GM12878 (cell line): ENCODE measurements around the gene SLC6A12. TPM values are rescaled to one million over a fixed set of nuclear protein-coding genes. Genes with fewer than 3 reads are reported as not detected.

Experiments used
- ATAC-seq: fragments of 200-7000 bp; cut with Tn5 transposase; 3 replicates; pipeline ENCODE4 v1.9.1; 2020; ENCODE audit warnings: mild to moderate bottlenecking, moderate library complexity
- BruUV-seq: library from RNA; stranded (reverse); fragments of 400-500 nt; replicated peaks from 2 replicates; lab custom pipeline; 2021; lab: Mats Ljungman, UMichigan
- CTCF ChIA-PET: fragments of 300-600 bp; sonication (Branson Sonifier 250); formaldehyde crosslinking; extraction: SDS; loops from one replicate; lab custom pipeline; 2021; ENCODE audit warnings: inconsistent platforms; lab: Yijun Ruan, JAX
- POLR2A ChIA-PET: fragments of 350-600 bp; formaldehyde crosslinking; extraction: SDS; loops from one replicate; lab custom pipeline; 2021; ENCODE audit warnings: inconsistent platforms; lab: Charles Lee
- RAD21 ChIA-PET: fragments of 300-600 bp; sonication (Branson Sonifier 250); formaldehyde crosslinking; loops from one replicate; lab custom pipeline; 2023; ENCODE audit warnings: antibody characterized with exemption; ENCODE audit not compliant: unreplicated experiment; lab: Charles Lee
- SMC1A ChIA-PET: fragments of 300-600 bp; sonication (Branson Sonifier 250); formaldehyde crosslinking; loops from one replicate; lab custom pipeline; 2023; ENCODE audit not compliant: unreplicated experiment, uncharacterized antibody; lab: Charles Lee
- DNase-seq: peaks from one replicate; pipeline ENCODE4 v3.0.0-alpha.2; 2011; ENCODE audit warnings: low read depth, low spot score
- FAIRE-seq: peaks from 3 replicates; lab custom pipeline; 2011; peaks lifted over from hg19 to GRCh38; lab: Jason Lieb, UNC
- H2AFZ ChIP-seq: 2 replicates; pipeline ENCODE4 v1.6.0; 2011; ENCODE audit warnings: low read depth, low read length, control low read depth; ENCODE audit not compliant: control insufficient read depth
- H3K27ac ChIP-seq: 2 replicates; pipeline ENCODE4 v1.5.1; 2011; ENCODE audit warnings: control low read depth; ENCODE audit not compliant: control insufficient read depth, insufficient read depth
- H3K27me3 ChIP-seq, 2 experiments: replicated peaks in 1 of 2; 2 replicates each; pipeline versions ENCODE4 v1.6.0 to v1.6.1; 2011; ENCODE audit warnings: low read length in 1 of 2; ENCODE audit not compliant: control insufficient read depth in 2 of 2, insufficient read depth in 2 of 2
- H3K36me3 ChIP-seq, 2 experiments: 2 replicates each; pipeline ENCODE4 v1.5.1; 2011; ENCODE audit warnings: low read length in 1 of 2; ENCODE audit not compliant: control insufficient read depth in 2 of 2, insufficient read depth in 2 of 2
- H3K4me1 ChIP-seq: 2 replicates; pipeline ENCODE4 v1.6.1; 2011; ENCODE audit warnings: mild to moderate bottlenecking, low read length, moderate library complexity, mixed read lengths; ENCODE audit not compliant: control insufficient read depth, insufficient read depth
- H3K4me2 ChIP-seq: 2 replicates; pipeline ENCODE4 v1.6.0; 2011; ENCODE audit warnings: control low read depth; ENCODE audit not compliant: control insufficient read depth, insufficient read depth
- H3K4me3 ChIP-seq: fragments of 200-600 bp; sonication (generic); 2 replicates; pipeline ENCODE4 v1.5.1; 2016
- H3K79me2 ChIP-seq: 2 replicates; pipeline ENCODE4 v1.6.0; 2011; ENCODE audit warnings: low read length; ENCODE audit not compliant: control insufficient read depth, insufficient read depth
- H3K9ac ChIP-seq: 2 replicates; pipeline ENCODE4 v1.8.0; 2011; ENCODE audit warnings: low read length, control low read depth, mixed read lengths; ENCODE audit not compliant: control insufficient read depth, insufficient read depth
- H3K9me3 ChIP-seq: replicated peaks from 3 replicates; pipeline ENCODE4 v1.5.1; 2011; ENCODE audit warnings: mild to moderate bottlenecking, low read length; ENCODE audit not compliant: control insufficient read depth, insufficient read depth
- H4K20me1 ChIP-seq: 2 replicates; pipeline ENCODE4 v1.6.0; 2011; ENCODE audit not compliant: control insufficient read depth, insufficient read depth
- CEBPB ChIP-seq, 2 experiments: fragments of 150-350 bp in 1 of 2; IDR thresholded peaks; 2 replicates each; pipeline ENCODE4 v1.6.1; 2012 to 2014; ENCODE audit warnings: low read depth in 2 of 2, low read length in 2 of 2, borderline replicate concordance in 1 of 2, inconsistent platforms in 1 of 2
- CREM ChIP-seq: IDR thresholded peaks from 2 replicates; pipeline ENCODE4 v1.6.1; 2014; ENCODE audit warnings: antibody characterized with exemption, low read depth
- E4F1 ChIP-seq: fragments of 450-650 bp; IDR thresholded peaks from 2 replicates; pipeline ENCODE4 v1.6.1; 2018; ENCODE audit warnings: borderline replicate concordance, mild to moderate bottlenecking; ENCODE audit not compliant: partially characterized antibody
- EZH2 ChIP-seq: IDR thresholded peaks from 2 replicates; pipeline ENCODE4 v1.6.1; 2012; ENCODE audit warnings: low read depth, mild to moderate bottlenecking, control low read depth, inconsistent platforms, low read length, borderline replicate concordance; ENCODE audit not compliant: control insufficient read depth
- IKZF2 ChIP-seq, 2 experiments: fragments of 450-650 bp; IDR thresholded peaks; 2 replicates each; pipeline ENCODE4 v1.6.1; 2017; ENCODE audit warnings: mild to moderate bottlenecking in 2 of 2, moderate library complexity in 2 of 2
- KLF5 ChIP-seq: fragments of 450-650 bp; IDR thresholded peaks from 2 replicates; pipeline ENCODE4 v1.6.1; 2014; ENCODE audit warnings: mild to moderate bottlenecking; ENCODE audit not compliant: partially characterized antibody
- MEF2A ChIP-seq: IDR thresholded peaks from 2 replicates; pipeline ENCODE4 v1.6.1; 2011; ENCODE audit warnings: low read depth, mild to moderate bottlenecking, low read length, moderate library complexity; ENCODE audit not compliant: insufficient read depth
- NBN ChIP-seq: fragments of 450-650 bp; IDR thresholded peaks from 2 replicates; pipeline ENCODE4 v1.6.1; 2016
- RCOR1 ChIP-seq: conservative IDR thresholded peaks from 2 replicates; pipeline ENCODE4 v1.6.1; 2012; ENCODE audit warnings: low read depth, low read length, improper control_type of control experiment
- SIX5 ChIP-seq: IDR thresholded peaks from 2 replicates; pipeline ENCODE4 v1.6.1; 2011; ENCODE audit warnings: mild to moderate bottlenecking, low read depth, low read length, moderate library complexity; ENCODE audit not compliant: severe bottlenecking
- SMAD1 ChIP-seq: fragments of 450-650 bp; IDR thresholded peaks from 2 replicates; pipeline ENCODE4 v1.6.1; 2018; ENCODE audit warnings: mild to moderate bottlenecking, low read depth; ENCODE audit not compliant: partially characterized antibody
- SMAD5 ChIP-seq: IDR thresholded peaks from 2 replicates; pipeline ENCODE4 v1.6.1; 2016; ENCODE audit warnings: antibody characterized with exemption, low read depth
- TARDBP ChIP-seq: IDR thresholded peaks from 2 replicates; pipeline ENCODE4 v1.6.1; 2016; ENCODE audit warnings: borderline replicate concordance
- USF1 ChIP-seq: IDR thresholded peaks from 2 replicates; pipeline ENCODE4 v1.6.1; 2011; ENCODE audit warnings: borderline replicate concordance, low read depth, mild to moderate bottlenecking, moderate library complexity, mixed read lengths, low read length; ENCODE audit not compliant: insufficient read depth; ENCODE audit errors: extremely low read length
- ZNF274 ChIP-seq: IDR thresholded peaks from one replicate; pipeline ENCODE4 v1.8.0; 2011; ENCODE audit not compliant: insufficient read length, insufficient read depth
- WGBS: methylation state at CpG from one replicate; pipeline ENCODE4 v1.1.6; 2016; ENCODE audit warnings: low lambda C conversion rate; ENCODE audit not compliant: insufficient replicate concordance, insufficient coverage; ENCODE audit errors: missing lambda C conversion rate; 5-methylcytosine and 5-hydroxymethylcytosine counted together
- in situ Hi-C: fragments of 300-500 bp; cut with MboI; formaldehyde crosslinking; loops from 9 replicates; pipeline ENCODE4 v1.14.3; 2018; ENCODE audit warnings: mixed read lengths
- intact Hi-C: fragments of 100-400 bp; cut with micrococcal nuclease; formaldehyde crosslinking; loops from one replicate; pipeline ENCODE4 v1.14.2; 2022; ENCODE audit not compliant: unreplicated experiment
- polyA plus RNA-seq, 11 experiments: library from polyadenylated mRNA; depleted of rRNA in 4 of 11; unstranded in 6 of 11; stranded (reverse) in 5 of 11; fragments of >200 nt; fragmentation: Nextera tagmentation in 4 of 11; fragmentation: Illumina TruSeq in 1 of 11; extraction: Ambion mirVana in 4 of 11; extraction: Trizol in 1 of 11; gene quantifications; 1 replicate in 1 of 11; 2 replicates in 10 of 11; pipeline versions ENCODE4 v1.2.1 to v1.2.3, GENCODE V29; 2011 to 2016; ENCODE audit warnings: inconsistent platforms in 2 of 11, missing spikeins in 2 of 11, low read depth in 1 of 11
- total RNA-seq, 4 experiments: library from RNA; depleted of rRNA in 3 of 4; stranded (reverse); fragments of >200 nt in 3 of 4; fragmentation: Illumina TruSeq in 1 of 4; extraction: Trizol in 1 of 4; gene quantifications; 2 replicates each; pipeline versions ENCODE4 v1.2.1 to v1.2.3, GENCODE V29; 2013 to 2021

Gene SLC6A12
- total and polyA plus RNA-seq, 10 of the 15 experiments (the other 5 are each of a cell fraction or from before 2014, with no cell fraction given), result 0.06 to 0.11 (median 0.07) TPM; not detected in 7

GRCh38 chr12:174596-174995, 39.4 kb downstream of the SLC6A12 start:
- no peaks in the 10 kb centered on the region for H3K36me3 ChIP-seq
- H3K9ac ChIP-seq, result no peak overlapping the region
- WGBS, result 7% methylated on average over 14 of the region's 23 CpGs
- TF ChIP-seq SMAD5 (no peak), SIX5 (no peak), TARDBP (no peak), CEBPB (IDR thresholded peaks at IDR 0.05; ENCODE audit: borderline replicate concordance in 1 of 2, low read depth in 2 of 2, low read length in 2 of 2) (no peak), IKZF2 (IDR thresholded peaks at IDR 0.05) (no peak), SMAD1 (no peak), EZH2 (no peak), ZNF274 (no peak), CREM (no peak), USF1 (no peak), RCOR1 (no peak), MEF2A (no peak), KLF5 (no peak), NBN (no peak), E4F1 (no peak)
- TF ChIP-seq, all 136 proteins: peak for 0
- no peak overlapping the region for H3K4me2 ChIP-seq
- no peaks in the 10 kb centered on the region for H4K20me1 ChIP-seq
- H2AFZ ChIP-seq, result no peak overlapping the region
- H3K27me3 ChIP-seq, result no peaks in the 10 kb centered on the region; a peak in 2 of 4 replicates
- H3K27ac ChIP-seq, result no peak overlapping the region
- intact Hi-C loops, result no loop called here
- in situ Hi-C loops, result no loop called here
- no TSS peak for BruUV-seq
- ChIA-PET POLR2A (no interaction called here), CTCF (no interaction called here), RAD21 (no interaction called here), SMC1A (no interaction called here)
- ATAC-seq, result no peak
- H3K9me3 ChIP-seq, result no peaks in the 10 kb centered on the region
- H3K79me2 ChIP-seq, result no peaks in the 10 kb centered on the region
- H3K4me3 ChIP-seq, result no peak overlapping the region
- no peaks in the 10 kb centered on the region for H3K4me1 ChIP-seq
- FAIRE-seq, result no peak
- DNase-seq, result no peak
